ENCODE results near the gene SDCBP2. TPM values are rescaled to one million over a fixed set of nuclear protein-coding genes. Genes with fewer than 3 reads are reported as not detected.
A peak's percentile ranks its signal among the peaks of the same experiment; 100 is the strongest.

Gene SDCBP2
- total and polyA plus RNA-seq, 2 experiments from 2014 or later, result 3.2 to 5.3 TPM

DNA sequence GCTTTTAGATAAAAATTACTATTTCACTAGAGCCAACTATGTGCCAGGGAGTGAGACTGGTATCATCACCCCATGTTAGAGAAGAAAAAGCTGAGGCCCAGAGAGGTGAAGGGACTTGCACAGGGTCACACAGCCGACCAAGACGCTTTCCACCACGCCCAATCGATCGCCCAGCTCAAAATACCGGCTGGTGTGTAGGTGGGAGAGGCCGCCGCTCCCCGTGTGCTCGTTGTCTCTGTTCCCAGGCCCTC, 63.1 kb downstream of the SDCBP2 start:
- peak overlapping the region; percentile 100 for H2AFZ ChIP-seq
- no peaks in the 10 kb centered on the region for H3K9me3 Mint-ChIP-seq
- no peaks in the 10 kb centered on the region for H3K36me3 ChIP-seq (ENCODE audit: insufficient read depth)
- no peak for ATAC-seq
- H3K27me3 ChIP-seq (ENCODE audit: insufficient read depth), result peaks cover 11% of the 10 kb centered on the region; the same call in 1 of the 2 replicates
- peaks cover 15% of the 10 kb centered on the region for H3K4me1 ChIP-seq (ENCODE audit: insufficient read depth)
- 0 out of 2 replicates have a peak, but pooled peaks cover 7% of the 10 kb centered on the region for H3F3A ChIP-seq (replicated peaks; ENCODE audit: low read depth)
- peak overlapping the region; percentile 89 for H3K4me2 ChIP-seq
- TF ChIP-seq, protein P1, sequence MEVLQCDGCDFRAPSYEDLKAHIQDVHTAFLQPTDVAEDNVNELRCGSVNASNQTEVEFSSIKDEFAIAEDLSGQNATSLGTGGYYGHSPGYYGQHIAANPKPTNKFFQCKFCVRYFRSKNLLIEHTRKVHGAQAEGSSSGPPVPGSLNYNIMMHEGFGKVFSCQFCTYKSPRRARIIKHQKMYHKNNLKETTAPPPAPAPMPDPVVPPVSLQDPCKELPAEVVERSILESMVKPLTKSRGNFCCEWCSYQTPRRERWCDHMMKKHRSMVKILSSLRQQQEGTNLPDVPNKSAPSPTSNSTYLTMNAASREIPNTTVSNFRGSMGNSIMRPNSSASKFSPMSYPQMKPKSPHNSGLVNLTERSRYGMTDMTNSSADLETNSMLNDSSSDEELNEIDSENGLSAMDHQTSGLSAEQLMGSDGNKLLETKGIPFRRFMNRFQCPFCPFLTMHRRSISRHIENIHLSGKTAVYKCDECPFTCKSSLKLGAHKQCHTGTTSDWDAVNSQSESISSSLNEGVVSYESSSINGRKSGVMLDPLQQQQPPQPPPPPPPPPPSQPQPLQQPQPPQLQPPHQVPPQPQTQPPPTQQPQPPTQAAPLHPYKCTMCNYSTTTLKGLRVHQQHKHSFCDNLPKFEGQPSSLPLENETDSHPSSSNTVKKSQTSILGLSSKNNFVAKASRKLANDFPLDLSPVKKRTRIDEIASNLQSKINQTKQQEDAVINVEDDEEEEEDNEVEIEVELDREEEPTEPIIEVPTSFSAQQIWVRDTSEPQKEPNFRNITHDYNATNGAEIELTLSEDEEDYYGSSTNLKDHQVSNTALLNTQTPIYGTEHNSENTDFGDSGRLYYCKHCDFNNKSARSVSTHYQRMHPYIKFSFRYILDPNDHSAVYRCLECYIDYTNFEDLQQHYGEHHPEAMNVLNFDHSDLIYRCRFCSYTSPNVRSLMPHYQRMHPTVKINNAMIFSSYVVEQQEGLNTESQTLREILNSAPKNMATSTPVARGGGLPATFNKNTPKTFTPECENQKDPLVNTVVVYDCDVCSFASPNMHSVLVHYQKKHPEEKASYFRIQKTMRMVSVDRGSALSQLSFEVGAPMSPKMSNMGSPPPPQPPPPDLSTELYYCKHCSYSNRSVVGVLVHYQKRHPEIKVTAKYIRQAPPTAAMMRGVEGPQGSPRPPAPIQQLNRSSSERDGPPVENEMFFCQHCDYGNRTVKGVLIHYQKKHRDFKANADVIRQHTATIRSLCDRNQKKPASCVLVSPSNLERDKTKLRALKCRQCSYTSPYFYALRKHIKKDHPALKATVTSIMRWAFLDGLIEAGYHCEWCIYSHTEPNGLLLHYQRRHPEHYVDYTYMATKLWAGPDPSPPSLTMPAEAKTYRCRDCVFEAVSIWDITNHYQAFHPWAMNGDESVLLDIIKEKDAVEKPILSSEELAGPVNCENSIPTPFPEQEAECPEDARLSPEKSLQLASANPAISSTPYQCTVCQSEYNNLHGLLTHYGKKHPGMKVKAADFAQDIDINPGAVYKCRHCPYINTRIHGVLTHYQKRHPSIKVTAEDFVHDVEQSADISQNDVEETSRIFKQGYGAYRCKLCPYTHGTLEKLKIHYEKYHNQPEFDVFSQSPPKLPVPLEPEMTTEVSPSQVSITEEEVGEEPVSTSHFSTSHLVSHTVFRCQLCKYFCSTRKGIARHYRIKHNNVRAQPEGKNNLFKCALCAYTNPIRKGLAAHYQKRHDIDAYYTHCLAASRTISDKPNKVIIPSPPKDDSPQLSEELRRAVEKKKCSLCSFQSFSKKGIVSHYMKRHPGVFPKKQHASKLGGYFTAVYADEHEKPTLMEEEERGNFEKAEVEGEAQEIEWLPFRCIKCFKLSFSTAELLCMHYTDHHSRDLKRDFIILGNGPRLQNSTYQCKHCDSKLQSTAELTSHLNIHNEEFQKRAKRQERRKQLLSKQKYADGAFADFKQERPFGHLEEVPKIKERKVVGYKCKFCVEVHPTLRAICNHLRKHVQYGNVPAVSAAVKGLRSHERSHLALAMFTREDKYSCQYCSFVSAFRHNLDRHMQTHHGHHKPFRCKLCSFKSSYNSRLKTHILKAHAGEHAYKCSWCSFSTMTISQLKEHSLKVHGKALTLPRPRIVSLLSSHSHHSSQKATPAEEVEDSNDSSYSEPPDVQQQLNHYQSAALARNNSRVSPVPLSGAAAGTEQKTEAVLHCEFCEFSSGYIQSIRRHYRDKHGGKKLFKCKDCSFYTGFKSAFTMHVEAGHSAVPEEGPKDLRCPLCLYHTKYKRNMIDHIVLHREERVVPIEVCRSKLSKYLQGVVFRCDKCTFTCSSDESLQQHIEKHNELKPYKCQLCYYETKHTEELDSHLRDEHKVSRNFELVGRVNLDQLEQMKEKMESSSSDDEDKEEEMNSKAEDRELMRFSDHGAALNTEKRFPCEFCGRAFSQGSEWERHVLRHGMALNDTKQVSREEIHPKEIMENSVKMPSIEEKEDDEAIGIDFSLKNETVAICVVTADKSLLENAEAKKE (CRISPR knock-in tag; IDR thresholded peaks at IDR 0.05), result no peak
- TF ChIP-seq EZH2 (IDR thresholded peaks at IDR 0.05; ENCODE audit: low read depth, unreplicated experiment) (no peak), JUNB (IDR thresholded peaks at IDR 0.05; ENCODE audit: unreplicated experiment) (no peak), STAT1 (IDR thresholded peaks at IDR 0.05; ENCODE audit: unreplicated experiment) (no peak), CREB1 (CRISPR knock-in tag; IDR thresholded peaks at IDR 0.05; ENCODE audit: low read depth) (no peak), EZH2phosphoT487 (IDR thresholded peaks at IDR 0.05; ENCODE audit: unreplicated experiment) (no peak), NANOG (IDR thresholded peaks at IDR 0.05; ENCODE audit: borderline replicate concordance) (no peak), ZNF114 (CRISPR knock-in tag; IDR thresholded peaks at IDR 0.05) (no peak), ZNF331 (CRISPR knock-in tag; IDR thresholded peaks at IDR 0.05; ENCODE audit: low read depth) (no peak)
- TF ChIP-seq, protein P2, sequence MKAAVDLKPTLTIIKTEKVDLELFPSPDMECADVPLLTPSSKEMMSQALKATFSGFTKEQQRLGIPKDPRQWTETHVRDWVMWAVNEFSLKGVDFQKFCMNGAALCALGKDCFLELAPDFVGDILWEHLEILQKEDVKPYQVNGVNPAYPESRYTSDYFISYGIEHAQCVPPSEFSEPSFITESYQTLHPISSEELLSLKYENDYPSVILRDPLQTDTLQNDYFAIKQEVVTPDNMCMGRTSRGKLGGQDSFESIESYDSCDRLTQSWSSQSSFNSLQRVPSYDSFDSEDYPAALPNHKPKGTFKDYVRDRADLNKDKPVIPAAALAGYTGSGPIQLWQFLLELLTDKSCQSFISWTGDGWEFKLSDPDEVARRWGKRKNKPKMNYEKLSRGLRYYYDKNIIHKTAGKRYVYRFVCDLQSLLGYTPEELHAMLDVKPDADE (IDR thresholded peaks at IDR 0.05), result no peak
- TF ChIP-seq, protein P3, sequence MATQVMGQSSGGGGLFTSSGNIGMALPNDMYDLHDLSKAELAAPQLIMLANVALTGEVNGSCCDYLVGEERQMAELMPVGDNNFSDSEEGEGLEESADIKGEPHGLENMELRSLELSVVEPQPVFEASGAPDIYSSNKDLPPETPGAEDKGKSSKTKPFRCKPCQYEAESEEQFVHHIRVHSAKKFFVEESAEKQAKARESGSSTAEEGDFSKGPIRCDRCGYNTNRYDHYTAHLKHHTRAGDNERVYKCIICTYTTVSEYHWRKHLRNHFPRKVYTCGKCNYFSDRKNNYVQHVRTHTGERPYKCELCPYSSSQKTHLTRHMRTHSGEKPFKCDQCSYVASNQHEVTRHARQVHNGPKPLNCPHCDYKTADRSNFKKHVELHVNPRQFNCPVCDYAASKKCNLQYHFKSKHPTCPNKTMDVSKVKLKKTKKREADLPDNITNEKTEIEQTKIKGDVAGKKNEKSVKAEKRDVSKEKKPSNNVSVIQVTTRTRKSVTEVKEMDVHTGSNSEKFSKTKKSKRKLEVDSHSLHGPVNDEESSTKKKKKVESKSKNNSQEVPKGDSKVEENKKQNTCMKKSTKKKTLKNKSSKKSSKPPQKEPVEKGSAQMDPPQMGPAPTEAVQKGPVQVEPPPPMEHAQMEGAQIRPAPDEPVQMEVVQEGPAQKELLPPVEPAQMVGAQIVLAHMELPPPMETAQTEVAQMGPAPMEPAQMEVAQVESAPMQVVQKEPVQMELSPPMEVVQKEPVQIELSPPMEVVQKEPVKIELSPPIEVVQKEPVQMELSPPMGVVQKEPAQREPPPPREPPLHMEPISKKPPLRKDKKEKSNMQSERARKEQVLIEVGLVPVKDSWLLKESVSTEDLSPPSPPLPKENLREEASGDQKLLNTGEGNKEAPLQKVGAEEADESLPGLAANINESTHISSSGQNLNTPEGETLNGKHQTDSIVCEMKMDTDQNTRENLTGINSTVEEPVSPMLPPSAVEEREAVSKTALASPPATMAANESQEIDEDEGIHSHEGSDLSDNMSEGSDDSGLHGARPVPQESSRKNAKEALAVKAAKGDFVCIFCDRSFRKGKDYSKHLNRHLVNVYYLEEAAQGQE (IDR thresholded peaks at IDR 0.05; ENCODE audit: unreplicated experiment), result no peak
- TF ChIP-seq, protein P4, sequence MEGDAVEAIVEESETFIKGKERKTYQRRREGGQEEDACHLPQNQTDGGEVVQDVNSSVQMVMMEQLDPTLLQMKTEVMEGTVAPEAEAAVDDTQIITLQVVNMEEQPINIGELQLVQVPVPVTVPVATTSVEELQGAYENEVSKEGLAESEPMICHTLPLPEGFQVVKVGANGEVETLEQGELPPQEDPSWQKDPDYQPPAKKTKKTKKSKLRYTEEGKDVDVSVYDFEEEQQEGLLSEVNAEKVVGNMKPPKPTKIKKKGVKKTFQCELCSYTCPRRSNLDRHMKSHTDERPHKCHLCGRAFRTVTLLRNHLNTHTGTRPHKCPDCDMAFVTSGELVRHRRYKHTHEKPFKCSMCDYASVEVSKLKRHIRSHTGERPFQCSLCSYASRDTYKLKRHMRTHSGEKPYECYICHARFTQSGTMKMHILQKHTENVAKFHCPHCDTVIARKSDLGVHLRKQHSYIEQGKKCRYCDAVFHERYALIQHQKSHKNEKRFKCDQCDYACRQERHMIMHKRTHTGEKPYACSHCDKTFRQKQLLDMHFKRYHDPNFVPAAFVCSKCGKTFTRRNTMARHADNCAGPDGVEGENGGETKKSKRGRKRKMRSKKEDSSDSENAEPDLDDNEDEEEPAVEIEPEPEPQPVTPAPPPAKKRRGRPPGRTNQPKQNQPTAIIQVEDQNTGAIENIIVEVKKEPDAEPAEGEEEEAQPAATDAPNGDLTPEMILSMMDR (conservative IDR thresholded peaks at IDR 0.05; ENCODE audit: low read depth in 2 of 2), result no peak
- no peaks in the 10 kb centered on the region for H3K9me2 ChIP-seq (ENCODE audit: insufficient read depth)
- peaks cover 2% of the 10 kb centered on the region for H3K27me3 Mint-ChIP-seq (ENCODE audit: insufficient read depth, low read depth, poor library complexity)
- no peak for DNase-seq (ENCODE audit: low spot score)
- H3K36me3 Mint-ChIP-seq (ENCODE audit: low read depth), result no peaks in the 10 kb centered on the region
- peak overlapping the region; percentile 83 for H3K4me3 Mint-ChIP-seq
- no peaks in the 10 kb centered on the region for H3K79me2 ChIP-seq (replicated peaks; ENCODE audit: insufficient read depth)
- peaks cover 26% of the 10 kb centered on the region for H3K4me1 Mint-ChIP-seq
- H3K4me3 ChIP-seq, result peak overlapping the region; percentile 79
- no peak overlapping the region for H3K27ac ChIP-seq (ENCODE audit: low read depth)
- H3K27ac Mint-ChIP-seq, result peak overlapping the region; percentile 26; the same call in 1 of the 2 replicates
- H4K20me1 ChIP-seq (replicated peaks; ENCODE audit: insufficient read depth), result 0 out of 2 replicates have a peak, but pooled peaks cover 2% of the 10 kb centered on the region

Measured in GM23338 (cell line).